A673 (cell line): ENCODE data around the gene CELF5.

Source experiments
- CTCF ChIP-seq: fragments of 300-800, 200-600 bp; sonication (generic); conservative IDR thresholded peaks from 2 replicates; pipeline ENCODE4 v1.5.1; 2017; ENCODE audit warnings: low read depth, mild to moderate bottlenecking, antibody characterized with exemption, low read length, moderate library complexity, mixed read lengths
- EZH2 ChIP-seq: fragments of 200-600 bp; sonication (generic); IDR thresholded peaks from 2 replicates; pipeline ENCODE4 v1.6.1; 2017; ENCODE audit warnings: borderline replicate concordance, low read depth, mild to moderate bottlenecking, mixed read lengths, antibody characterized with exemption, low read length; ENCODE audit not compliant: poor library complexity, severe bottlenecking

GRCh38 chr19:3338541-3339181 lies 114.2 kb downstream of the CELF5 start:
- no peak for TF ChIP-seq CTCF
- TF ChIP-seq EZH2, result no peak
